K562 (cell line): ENCODE measurements around the gene ZNF655. TPM values are rescaled to one million over a fixed set of nuclear protein-coding genes. Genes with fewer than 3 reads are reported as not detected.

ENCODE experiments used
- BRD9 ChIP-seq: fragments of 450-650 bp; IDR thresholded peaks from 2 replicates; pipeline ENCODE4 v1.6.1; 2018; ENCODE audit warnings: low read depth; ENCODE audit not compliant: partially characterized antibody
- HCFC1 ChIP-seq: IDR thresholded peaks from 2 replicates; pipeline ENCODE4 v1.6.1; 2012; ENCODE audit warnings: low read depth, low read length, improper control_type of control experiment
- IRF1 ChIP-seq: sonication (generic); formaldehyde crosslinking; IDR thresholded peaks from 2 replicates; pipeline ENCODE4 v1.8.0; 2022; ENCODE audit warnings: missing genetic modification reagents, mild to moderate bottlenecking, borderline replicate concordance
- KDM5B ChIP-seq: fragments of 200-600 bp; sonication (generic); IDR thresholded peaks from 2 replicates; pipeline ENCODE4 v1.6.1; 2012; ENCODE audit warnings: low read depth, mild to moderate bottlenecking, moderate library complexity, low read length, control low read depth, inconsistent platforms; ENCODE audit not compliant: insufficient replicate concordance
- KLF13 ChIP-seq: fragments of 450-650 bp; IDR thresholded peaks from 2 replicates; pipeline ENCODE4 v1.6.1; 2016; ENCODE audit warnings: missing genetic modification characterization, low read depth, mild to moderate bottlenecking, missing compliant biosample characterization, moderate library complexity, borderline replicate concordance
- MLX ChIP-seq, 2 experiments: fragments of 450-650 bp in 1 of 2; sonication (generic) in 1 of 2; formaldehyde crosslinking; conservative IDR thresholded peaks; 2 replicates each; pipeline versions ENCODE4 v1.4.0 to v1.8.1; 2020 to 2022; ENCODE audit warnings: mild to moderate bottlenecking in 1 of 2, missing genetic modification reagents in 1 of 2
- REST ChIP-seq, 2 experiments: fragments of 450-650 bp; formaldehyde crosslinking in 1 of 2; IDR thresholded peaks; 2 replicates each; pipeline versions ENCODE4 v1.4.0 to v1.6.1; 2014 to 2020; ENCODE audit warnings: mild to moderate bottlenecking in 2 of 2, borderline replicate concordance in 1 of 2, low read depth in 1 of 2
- U2AF1 ChIP-seq: fragments of 200-400 bp; formaldehyde crosslinking; optimal IDR thresholded peaks from 2 replicates; pipeline ENCODE3; 2017; ENCODE audit warnings: mild to moderate bottlenecking, low read depth, low read length, moderate library complexity
- ZNF143 ChIP-seq: sonication (generic); formaldehyde crosslinking; IDR thresholded peaks from 2 replicates; pipeline ENCODE4 v1.9.0; 2022; ENCODE audit warnings: mild to moderate bottlenecking, missing genetic modification reagents
- ZNF740 ChIP-seq, 3 experiments: fragments of 200-800 bp in 1 of 3; sonication (Bioruptor generic) in 1 of 3; sonication (generic) in 1 of 3; formaldehyde crosslinking in 1 of 3; IDR thresholded peaks; 2 replicates each; pipeline versions ENCODE4 v1.6.1 to v1.8.0; 2016 to 2022; ENCODE audit warnings: mild to moderate bottlenecking in 2 of 3, missing compliant biosample characterization in 2 of 3, missing genetic modification characterization in 2 of 3, missing genetic modification reagents in 1 of 3
- ZNF785 ChIP-seq: fragments of 250-450 bp; sonication (Bioruptor Pico); IDR thresholded peaks from 2 replicates; pipeline ENCODE4 v1.4.0; 2020; ENCODE audit warnings: mild to moderate bottlenecking
- ZZZ3 ChIP-seq: fragments of 450-650 bp; IDR thresholded peaks from 2 replicates; pipeline ENCODE4 v1.6.1; 2016; ENCODE audit warnings: antibody characterized with exemption, mild to moderate bottlenecking, moderate library complexity
- polyA plus RNA-seq, 8 experiments: library from polyadenylated mRNA; depleted of rRNA in 4 of 8; stranded (reverse) in 5 of 8; unstranded in 3 of 8; fragments of >200 nt; fragmentation: Nextera tagmentation in 2 of 8; fragmentation: Illumina TruSeq in 1 of 8; extraction: Ambion mirVana in 2 of 8; extraction: Trizol in 1 of 8; gene quantifications; 2 replicates each; pipeline versions ENCODE4 v1.2.1 to v1.2.3, GENCODE V29; 2011 to 2014; ENCODE audit warnings: inconsistent platforms in 1 of 8, missing spikeins in 1 of 8
- total RNA-seq, 7 experiments: library from RNA; depleted of rRNA in 6 of 7; stranded (reverse); fragments of >200 nt in 6 of 7; fragmentation: Illumina TruSeq in 2 of 7; extraction: Trizol in 2 of 7; gene quantifications; 2 replicates each; pipeline versions ENCODE4 v1.2.1 to v1.2.3, GENCODE V29; 2011 to 2021; ENCODE audit warnings: low replicate concordance in 1 of 7

Gene ZNF655
- total and polyA plus RNA-seq, 9 of the 15 experiments (the other 6 are each of a cell fraction or from before 2014, with no cell fraction given), result 25.7 to 130 (median 95.2) TPM

- peak; percentile 69 for TF ChIP-seq U2AF1
- no peak for TF ChIP-seq ZNF785 (CRISPR knock-in tag)
- TF ChIP-seq ZZZ3, result peak; percentile 95
- TF ChIP-seq KLF13, result peak; percentile 35; the same call in 1 of the 2 replicates
- TF ChIP-seq REST (IDR thresholded peaks at IDR 0.05; ENCODE audit: borderline replicate concordance), result peak; percentile 94
- TF ChIP-seq REST (CRISPR knock-in tag; IDR thresholded peaks at IDR 0.05; ENCODE audit: low read depth), result peak; percentile 67
- TF ChIP-seq MLX (CRISPR knock-in tag; conservative IDR thresholded peaks at IDR 0.05), result peak in 1 of 2 experiments; percentile 78; a peak in 1 of 4 replicates
- TF ChIP-seq ZNF740 (CRISPR knock-in tag; IDR thresholded peaks at IDR 0.05), result peak; percentile 54
- no peak for TF ChIP-seq ZNF740 (tag; IDR thresholded peaks at IDR 0.05)
- peak; percentile 61; the same call in 1 of the 2 replicates for TF ChIP-seq IRF1 (CRISPR knock-in tag)
- TF ChIP-seq BRD9, result no peak
- peak; percentile 57; the same call in 1 of the 2 replicates for TF ChIP-seq ZNF143 (CRISPR knock-in tag)
- peak; percentile 92 for TF ChIP-seq KDM5B
- peak; percentile 90 for TF ChIP-seq HCFC1
Measured at GRCh38 chr7:99616359-99617191, 58.1 kb downstream of the ZNF655 start, which contains the start of gene ZSCAN25 (continued).
